Adrenal gland (tissue), 12 donors: Measurements from ENCODE around the gene CAPN13. TPM values are rescaled to one million over a fixed set of nuclear protein-coding genes. Genes with fewer than 3 reads are reported as not detected.
A peak's percentile ranks its signal among the peaks of the same experiment; 100 is the strongest.

ENCODE experiments used
- DNase-seq, 7 donors: peaks; one replicate each; pipeline ENCODE4 v3.0.0-alpha.2; 2019 to 2020
- H3K27ac ChIP-seq, 5 donors: fragments of 200-600 bp; sonication (generic) in 4 of 5; 1 replicate in 3 of 5; 2 replicates in 2 of 5; pipeline versions ENCODE4 v1.5.1 to v1.8.0; 2016 to 2020; ENCODE audit warnings: mild to moderate bottlenecking in 1 of 5
- H3K27me3 ChIP-seq: fragments of 200-600 bp; 2 replicates; pipeline ENCODE4 v1.8.0; 2021
- H3K36me3 ChIP-seq, 2 donors: fragments of 200-600 bp; replicated peaks in 1 of 2; 1 replicate in 1 of 2; 2 replicates in 1 of 2; pipeline versions ENCODE4 v1.5.1 to v1.8.0; 2018 to 2022
- H3K4me1 ChIP-seq, 2 donors: fragments of 200-600 bp; replicated peaks in 1 of 2; 1 replicate in 1 of 2; 2 replicates in 1 of 2; pipeline versions ENCODE4 v1.5.1 to v1.8.0; 2018 to 2021
- H3K4me3 ChIP-seq, 4 donors: fragments of 200-600 bp; sonication (generic) in 3 of 4; one replicate each; pipeline ENCODE4 v1.5.1; 2016 to 2018
- H3K9me3 ChIP-seq, 3 donors: fragments of 200-600 bp; sonication (generic) in 1 of 3; replicated peaks in 1 of 3; 1 replicate in 2 of 3; 2 replicates in 1 of 3; pipeline versions ENCODE4 v1.5.1 to v1.8.0; 2016 to 2021
- POLR2A ChIP-seq, 2 donors: fragments of 450-650 bp; IDR thresholded peaks; one replicate each; pipeline ENCODE4 v1.6.1; 2017; ENCODE audit warnings: antibody characterized with exemption in 2 of 2, mild to moderate bottlenecking in 2 of 2, moderate library complexity in 1 of 2
- WGBS, 4 donors: extraction: QIAGEN DNeasy Blood & Tissue Kit in 2 of 4; methylation state at CpG; one replicate each; pipeline versions ENCODE4 v1.1.5 to v1.1.7; 2013 to 2017; 5-methylcytosine and 5-hydroxymethylcytosine counted together
- intact Hi-C, 2 donors: fragments of 100-400 bp; cut with DNase I; formaldehyde crosslinking; loops; one replicate each; pipeline versions ENCODE4 v1.14.1 to v1.15.0; 2022 to 2023
- polyA plus RNA-seq, 3 donors: library from polyadenylated mRNA; stranded (reverse); fragments of 200-250 nt in 2 of 3; fragments of 350-450 nt in 1 of 3; fragmentation: Illumina TruSeq in 1 of 3; extraction: RNeasy Lipid Tissue Mini Kit (QIAGEN cat#74804) in 1 of 3; gene quantifications; one replicate each; pipeline ENCODE4 v1.2.3, GENCODE V29; 2013 to 2014
- total RNA-seq, 9 donors: library from RNA; depleted of rRNA in 4 of 9; stranded (reverse); fragments of >200 nt in 4 of 9; fragments of 120-200 nt in 1 of 9; fragmentation: NEBNext Ultra II Directional in 1 of 9; extraction: Animal tissue kit (Norgen Biotek cat#: 25700) in 1 of 9; gene quantifications; one replicate each; pipeline versions ENCODE4 v1.1.0 to v1.2.4, GENCODE V29; 2013 to 2023
- TF ChIP-seq, protein P1 (sequence below), 6 experiments: fragments of 450-650 bp in 4 of 6; fragments of 200-600 bp in 2 of 6; sonication (generic) in 1 of 6; IDR thresholded peaks; 1 replicate in 5 of 6; 2 replicates in 1 of 6; pipeline versions ENCODE4 v1.5.1 to v1.8.0; 2016 to 2021; ENCODE audit warnings: antibody characterized with exemption in 6 of 6, mild to moderate bottlenecking in 2 of 6, moderate library complexity in 1 of 6
- donor health status: healthy with polysubstance abuse.
- donor health status: Bipolar disorder and iron deficiency.
- donor health status: DM: yes; HTN: yes; CAD: no.
- donor health status: DM: no; HTN: no; CAD: no.
- donor health status: DM: no; HTN: no; CAD: no.
- donor health status: DM: yes; HTN: yes; CAD: no.

Gene CAPN13
- total and polyA plus RNA-seq, 12 donors, result 0.10 to 0.37 (median 0.23) TPM; not detected in 8

DNA sequence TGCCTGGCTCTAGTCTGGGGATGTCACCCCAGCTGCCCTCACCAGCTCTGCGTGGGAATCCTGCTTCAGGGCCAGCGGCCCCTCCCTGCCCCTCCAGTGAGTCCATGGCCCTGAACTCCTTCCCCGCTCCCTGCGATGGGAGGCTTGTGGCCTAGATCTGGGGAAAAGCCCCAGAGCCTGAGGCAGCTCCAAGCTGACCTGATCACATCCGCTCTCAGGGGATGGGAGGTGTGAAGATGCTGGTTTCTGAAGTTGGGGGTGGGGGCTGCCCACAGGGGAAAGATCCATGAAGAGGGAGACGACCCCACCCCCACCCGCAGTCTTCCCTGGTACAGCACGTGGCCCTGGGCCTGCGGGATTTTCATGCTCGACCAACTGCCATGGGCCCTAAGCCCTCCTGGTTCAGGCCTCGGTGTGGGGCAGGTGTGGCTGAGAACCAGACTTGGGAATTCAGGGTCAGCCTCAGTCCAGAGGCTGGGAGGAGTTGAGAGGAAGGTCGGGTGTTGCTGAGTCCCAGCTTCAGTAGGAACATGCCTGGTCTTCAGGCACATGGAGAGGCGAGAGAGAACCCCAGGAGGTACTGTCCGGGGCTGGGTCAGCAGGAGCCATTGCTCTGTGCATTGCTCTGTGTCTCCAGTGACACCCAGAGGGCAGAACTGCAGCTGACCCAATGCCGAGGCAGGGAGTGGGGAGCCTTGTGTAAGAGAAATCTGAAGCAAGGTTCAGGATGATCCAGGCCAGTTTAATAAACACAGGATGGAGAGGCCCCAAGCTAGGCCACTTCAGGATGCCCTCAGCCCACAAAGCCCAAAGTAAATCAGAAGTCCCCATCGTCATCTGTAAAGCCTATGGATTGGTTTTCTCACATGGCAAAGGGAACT lies 115.1 kb downstream of the CAPN13 start:
- peak in 2 of 7 donors; percentile 13 to 59 for DNase-seq
- no peaks in the 10 kb centered on the region for H3K36me3 ChIP-seq
- no peaks in the 10 kb centered on the region for H3K27me3 ChIP-seq
- H3K4me3 ChIP-seq, result no peak overlapping the region
- peaks cover 0 to 7% of the 10 kb centered on the region in 2 donors for H3K4me1 ChIP-seq
- 73 to 84% (median 77%) methylated on average over 6 to 16 of the region's 16 CpGs for WGBS, 4 donors
- H3K27ac ChIP-seq, result peak overlapping the region in 1 of 5 donors; percentile 29
- no peak for TF ChIP-seq POLR2A (IDR thresholded peaks at IDR 0.05)
- TF ChIP-seq, protein P1, sequence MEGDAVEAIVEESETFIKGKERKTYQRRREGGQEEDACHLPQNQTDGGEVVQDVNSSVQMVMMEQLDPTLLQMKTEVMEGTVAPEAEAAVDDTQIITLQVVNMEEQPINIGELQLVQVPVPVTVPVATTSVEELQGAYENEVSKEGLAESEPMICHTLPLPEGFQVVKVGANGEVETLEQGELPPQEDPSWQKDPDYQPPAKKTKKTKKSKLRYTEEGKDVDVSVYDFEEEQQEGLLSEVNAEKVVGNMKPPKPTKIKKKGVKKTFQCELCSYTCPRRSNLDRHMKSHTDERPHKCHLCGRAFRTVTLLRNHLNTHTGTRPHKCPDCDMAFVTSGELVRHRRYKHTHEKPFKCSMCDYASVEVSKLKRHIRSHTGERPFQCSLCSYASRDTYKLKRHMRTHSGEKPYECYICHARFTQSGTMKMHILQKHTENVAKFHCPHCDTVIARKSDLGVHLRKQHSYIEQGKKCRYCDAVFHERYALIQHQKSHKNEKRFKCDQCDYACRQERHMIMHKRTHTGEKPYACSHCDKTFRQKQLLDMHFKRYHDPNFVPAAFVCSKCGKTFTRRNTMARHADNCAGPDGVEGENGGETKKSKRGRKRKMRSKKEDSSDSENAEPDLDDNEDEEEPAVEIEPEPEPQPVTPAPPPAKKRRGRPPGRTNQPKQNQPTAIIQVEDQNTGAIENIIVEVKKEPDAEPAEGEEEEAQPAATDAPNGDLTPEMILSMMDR (IDR thresholded peaks at IDR 0.05), result peak in 1 of 6 experiments; percentile 9
- H3K9me3 ChIP-seq, result no peaks in the 10 kb centered on the region
- intact Hi-C loops, result no loop called here

DNA sequence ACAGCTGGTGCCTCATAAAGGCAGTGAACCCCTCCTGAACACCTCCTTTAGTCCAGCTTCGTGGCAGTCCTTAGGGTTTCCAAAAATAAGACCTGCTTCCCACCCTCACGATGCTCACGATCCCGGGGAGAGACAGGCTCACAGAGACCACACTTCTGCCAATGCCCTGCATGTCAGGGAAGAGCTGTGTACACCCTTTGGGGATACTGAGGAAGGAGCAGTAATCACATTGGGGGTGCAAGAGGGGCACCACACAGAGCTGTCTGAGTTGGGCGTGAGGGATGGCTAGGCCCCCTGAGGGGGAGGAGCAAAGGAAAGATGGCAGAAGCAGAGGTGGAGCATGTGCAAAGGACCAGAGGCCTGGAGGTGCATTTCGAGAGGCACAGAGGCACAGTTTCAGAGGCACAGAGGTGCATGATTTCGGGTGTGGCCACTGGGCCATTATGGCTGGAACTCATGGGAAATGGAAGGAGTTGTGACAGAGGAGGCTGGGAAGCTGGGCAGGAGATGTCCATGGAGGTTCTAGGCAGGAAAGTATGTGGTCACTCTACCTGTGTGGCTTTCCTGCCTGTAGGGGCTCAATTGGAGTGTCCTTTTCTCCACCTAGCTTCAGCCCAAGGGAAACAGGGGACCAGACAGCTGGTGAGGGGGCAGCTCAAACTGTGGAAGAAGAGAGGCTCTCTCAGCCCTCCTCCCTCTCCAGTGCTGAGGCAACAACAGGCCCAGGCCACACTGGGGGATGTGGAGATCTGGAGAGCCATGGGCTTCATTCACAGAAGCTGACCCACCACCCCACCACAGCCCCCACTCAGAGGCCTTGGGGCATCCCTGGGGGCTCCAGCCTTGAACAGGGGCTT lies 115.9 kb downstream of the CAPN13 start:
- H3K36me3 ChIP-seq, result no peaks in the 10 kb centered on the region
- H3K4me1 ChIP-seq, result peaks cover 0 to 7% of the 10 kb centered on the region in 2 donors
- no peak overlapping the region for H3K4me3 ChIP-seq
- DNase-seq, result peak in 2 of 7 donors; percentile 8 to 36
- no peaks in the 10 kb centered on the region for H3K27me3 ChIP-seq
- peak overlapping the region in 2 of 5 donors; percentile 52 to 87 for H3K27ac ChIP-seq
- WGBS, 4 donors, result 83 to 87% (median 85%) methylated on average over 7 of the region's 7 CpGs
- intact Hi-C loops, result no loop called here
- TF ChIP-seq, protein P1 (IDR thresholded peaks at IDR 0.05), result no peak
- TF ChIP-seq POLR2A (IDR thresholded peaks at IDR 0.05), result no peak
- no peaks in the 10 kb centered on the region for H3K9me3 ChIP-seq

DNA sequence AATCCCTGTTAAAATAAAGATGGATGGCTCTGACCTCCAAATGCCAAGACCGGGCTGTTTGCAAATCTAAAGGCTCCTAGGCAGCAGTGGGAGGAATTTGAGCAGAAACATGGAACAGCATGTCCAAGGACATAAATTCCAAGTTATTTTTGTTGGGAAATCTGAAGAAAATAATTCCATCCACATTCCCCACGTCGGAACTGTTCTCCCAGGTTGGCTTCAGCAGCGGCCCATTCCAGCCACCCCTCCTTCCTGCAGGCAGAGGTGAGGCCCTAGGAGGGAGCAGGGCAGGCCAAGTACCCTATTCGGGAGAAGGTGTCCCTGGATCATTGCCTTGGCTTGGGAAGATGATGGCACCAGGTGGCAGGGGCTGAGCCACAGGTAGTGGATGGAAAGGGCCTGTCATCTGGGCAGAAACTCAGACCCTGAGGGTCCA lies 117.1 kb downstream of the CAPN13 start:
- peak in 1 of 7 donors; percentile 54 for DNase-seq
- Histone ChIP-seq H3K27ac (peak overlapping the region in 3 of 5 donors; percentile 42 to 87 (median 52)), H3K4me3 (no peak overlapping the region), H3K4me1 (peaks cover 0 to 7% of the 10 kb centered on the region in 2 donors), H3K27me3 (no peaks in the 10 kb centered on the region), H3K9me3 (no peaks in the 10 kb centered on the region), H3K36me3 (no peaks in the 10 kb centered on the region)
- 58 to 75% (median 64%) methylated on average over 5 of the region's 5 CpGs for WGBS, 4 donors
- no peak for TF ChIP-seq POLR2A (IDR thresholded peaks at IDR 0.05)
- intact Hi-C loops, result no loop called here

DNA sequence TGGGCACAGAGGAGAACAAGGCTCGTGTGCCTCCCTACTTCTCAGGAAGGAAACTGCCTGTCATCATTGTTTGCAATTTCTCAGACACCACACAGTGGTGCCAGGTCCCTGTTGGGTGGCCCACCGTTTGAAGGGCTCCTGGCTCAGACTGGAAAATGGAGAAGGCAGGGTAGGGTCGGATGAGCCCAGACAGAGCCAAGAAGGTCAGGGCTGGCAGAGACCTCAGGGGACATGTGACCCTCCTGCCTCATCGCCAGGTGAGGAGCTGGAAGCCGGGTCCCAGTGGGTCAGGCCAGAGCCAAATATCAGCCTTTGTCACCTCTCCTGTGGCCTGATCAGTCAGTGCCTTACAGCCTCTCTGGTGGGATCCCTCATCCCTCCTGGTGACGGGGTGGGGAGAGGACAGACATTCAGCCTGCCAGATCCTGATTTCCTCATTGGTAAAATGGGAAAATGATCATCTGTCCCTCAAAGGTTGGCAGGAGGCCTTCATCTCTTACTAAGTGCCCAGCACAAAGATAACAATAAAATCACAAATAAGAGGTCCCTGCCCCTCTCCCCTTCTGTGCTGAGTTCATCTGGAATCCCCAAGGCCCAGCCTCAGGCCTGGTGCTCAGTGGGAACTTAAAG lies 117.6 kb downstream of the CAPN13 start:
- no peaks in the 10 kb centered on the region for H3K9me3 ChIP-seq
- peak overlapping the region in 2 of 5 donors; percentile 54 to 82 for H3K27ac ChIP-seq
- H3K4me1 ChIP-seq, result peaks cover 0 to 7% of the 10 kb centered on the region in 2 donors
- WGBS, 4 donors, result 65 to 77% (median 76%) methylated on average over 5 to 6 of the region's 6 CpGs
- TF ChIP-seq, protein P1 (IDR thresholded peaks at IDR 0.05), result no peak
- no peak for TF ChIP-seq POLR2A (IDR thresholded peaks at IDR 0.05)
- H3K36me3 ChIP-seq, result no peaks in the 10 kb centered on the region
- H3K4me3 ChIP-seq, result no peak overlapping the region
- H3K27me3 ChIP-seq, result no peaks in the 10 kb centered on the region
- intact Hi-C loops, result no loop called here
- peak in 1 of 7 donors; percentile 42 for DNase-seq
